H9 (cell line): Measurements from ENCODE around the gene KAZN. TPM values are rescaled to one million over a fixed set of nuclear protein-coding genes. Genes with fewer than 3 reads are reported as not detected.

Experiments
- DNase-seq: peaks from one replicate; pipeline ENCODE4 v3.0.0-alpha.2; 2017
- H2AFZ ChIP-seq: one replicate; pipeline ENCODE4 v1.6.1; 2013; ENCODE audit warnings: mild to moderate bottlenecking, low read length, control low read depth, moderate library complexity
- H2AK5ac ChIP-seq: 2 replicates; pipeline ENCODE4 v1.6.1; 2013; ENCODE audit warnings: low read length, control low read depth, mixed read lengths; ENCODE audit not compliant: insufficient read length
- H2BK120ac ChIP-seq: one replicate; pipeline ENCODE4 v1.6.1; 2013; ENCODE audit warnings: low read depth, mild to moderate bottlenecking, low read length, control low read depth, inconsistent platforms; ENCODE audit not compliant: poor library complexity, severe bottlenecking
- H2BK12ac ChIP-seq: 2 replicates; pipeline ENCODE4 v1.6.1; 2013; ENCODE audit warnings: low read length, control low read depth, mixed read lengths, low read depth; ENCODE audit not compliant: insufficient read length
- H2BK15ac ChIP-seq: 2 replicates; pipeline ENCODE4 v1.6.1; 2013; ENCODE audit warnings: low read depth, low read length, control low read depth
- H2BK20ac ChIP-seq: one replicate; pipeline ENCODE4 v1.6.1; 2013; ENCODE audit warnings: low read depth, mild to moderate bottlenecking, low read length, control low read depth, inconsistent platforms; ENCODE audit not compliant: poor library complexity, severe bottlenecking
- H2BK5ac ChIP-seq: 2 replicates; pipeline ENCODE4 v1.6.1; 2013; ENCODE audit warnings: low read length, control low read depth, mixed read lengths; ENCODE audit not compliant: insufficient read length
- H3K14ac ChIP-seq: 2 replicates; pipeline ENCODE4 v1.6.1; 2013; ENCODE audit warnings: low read length, control low read depth; ENCODE audit not compliant: insufficient read depth
- H3K18ac ChIP-seq: 2 replicates; pipeline ENCODE4 v1.6.1; 2013; ENCODE audit warnings: low read depth, mild to moderate bottlenecking, mixed read lengths, low read length, control low read depth; ENCODE audit not compliant: insufficient read length
- H3K23ac ChIP-seq: 2 replicates; pipeline ENCODE4 v1.6.1; 2013; ENCODE audit warnings: low read length, control low read depth, mixed read lengths, low read depth; ENCODE audit not compliant: insufficient read length
- H3K23me2 ChIP-seq: 2 replicates; pipeline ENCODE4 v1.6.1; 2013; ENCODE audit warnings: low read depth, mild to moderate bottlenecking, mixed read lengths, low read length, control low read depth; ENCODE audit not compliant: insufficient read length, poor library complexity, severe bottlenecking
- H3K27ac ChIP-seq: 2 replicates; pipeline ENCODE4 v1.5.1; 2013; ENCODE audit warnings: low read length, control low read depth, mixed read lengths, low read depth; ENCODE audit not compliant: insufficient read length
- H3K27me3 ChIP-seq: 2 replicates; pipeline ENCODE4 v1.6.1; 2013; ENCODE audit warnings: low read length, control low read depth, inconsistent platforms; ENCODE audit not compliant: insufficient read depth
- H3K4ac ChIP-seq: 2 replicates; pipeline ENCODE4 v1.6.1; 2013; ENCODE audit warnings: low read depth, mild to moderate bottlenecking, control low read depth, inconsistent platforms, low read length, moderate library complexity
- H3K4me1 ChIP-seq: 2 replicates; pipeline ENCODE4 v1.6.1; 2013; ENCODE audit warnings: low read length, control low read depth, inconsistent platforms; ENCODE audit not compliant: insufficient read depth
- H3K4me2 ChIP-seq: 2 replicates; pipeline ENCODE4 v1.6.1; 2013; ENCODE audit warnings: low read length, control low read depth, mixed read lengths; ENCODE audit not compliant: insufficient read length, insufficient read depth
- H3K56ac ChIP-seq: 2 replicates; pipeline ENCODE4 v1.6.1; 2013; ENCODE audit warnings: low read depth, mild to moderate bottlenecking, mixed read lengths, low read length, control low read depth; ENCODE audit not compliant: insufficient read length
- H3K79me1 ChIP-seq: 2 replicates; pipeline ENCODE4 v1.6.1; 2013; ENCODE audit warnings: low read depth, mild to moderate bottlenecking, moderate library complexity, low read length, control low read depth, inconsistent platforms; ENCODE audit not compliant: insufficient read depth, poor library complexity, severe bottlenecking
- H3K79me2 ChIP-seq: 2 replicates; pipeline ENCODE4 v1.6.1; 2013; ENCODE audit warnings: low read length, control low read depth, inconsistent platforms; ENCODE audit not compliant: insufficient read depth
- H3K9ac ChIP-seq: 2 replicates; pipeline ENCODE4 v1.6.1; 2013; ENCODE audit warnings: low read length, control low read depth, mixed read lengths; ENCODE audit not compliant: insufficient read length; ENCODE audit errors: extremely low read depth
- H3K9me3 ChIP-seq: one replicate; pipeline ENCODE4 v1.6.1; 2013; ENCODE audit warnings: low read depth, low read length, inconsistent platforms; ENCODE audit not compliant: control insufficient read depth
- H3T11ph ChIP-seq: one replicate; pipeline ENCODE4 v1.6.1; 2013; ENCODE audit warnings: mild to moderate bottlenecking, low read length, control low read depth, inconsistent platforms
- H4K20me1 ChIP-seq: one replicate; pipeline ENCODE4 v1.6.1; 2013; ENCODE audit not compliant: control insufficient read depth, insufficient read length, insufficient read depth
- H4K5ac ChIP-seq: 2 replicates; pipeline ENCODE4 v1.6.1; 2013; ENCODE audit warnings: low read depth, mild to moderate bottlenecking, mixed read lengths, low read length, control low read depth; ENCODE audit not compliant: insufficient read length
- H4K8ac ChIP-seq: replicated peaks from 2 replicates; pipeline ENCODE4 v1.6.1; 2013; ENCODE audit warnings: low read length, control low read depth, mixed read lengths, low read depth; ENCODE audit not compliant: insufficient read length
- H4K91ac ChIP-seq: 2 replicates; pipeline ENCODE4 v1.6.1; 2013; ENCODE audit warnings: low read depth, mild to moderate bottlenecking, moderate library complexity, mixed read lengths, low read length, control low read depth; ENCODE audit not compliant: insufficient read length
- H3K27ac Mint-ChIP-seq, 3 experiments: 2 replicates in 2 of 3; 3 replicates in 1 of 3; pipeline ENCODE4 v1.8.0; 2020 to 2021; ENCODE audit warnings: mixed read lengths in 3 of 3, mild to moderate bottlenecking in 1 of 3, moderate library complexity in 1 of 3
- H3K27me3 Mint-ChIP-seq: 2 replicates; pipeline ENCODE4 v1.8.0; 2021; ENCODE audit warnings: low read depth, mild to moderate bottlenecking, moderate library complexity, mixed read lengths
- H3K36me3 Mint-ChIP-seq, 3 experiments: 2 replicates in 2 of 3; 3 replicates in 1 of 3; pipeline ENCODE4 v1.8.0; 2020 to 2021; ENCODE audit warnings: low read depth in 3 of 3, mixed read lengths in 3 of 3; ENCODE audit not compliant: insufficient read depth in 1 of 3
- H3K4me1 Mint-ChIP-seq, 2 experiments: 2 replicates each; pipeline ENCODE4 v1.8.0; 2020; ENCODE audit warnings: mixed read lengths in 2 of 2
- H3K4me3 Mint-ChIP-seq, 2 experiments: 2 replicates in 1 of 2; 3 replicates in 1 of 2; pipeline ENCODE4 v1.8.0; 2020 to 2021; ENCODE audit warnings: mild to moderate bottlenecking in 2 of 2, mixed read lengths in 2 of 2, moderate library complexity in 1 of 2
- H3K9me3 Mint-ChIP-seq, 2 experiments: 2 replicates in 1 of 2; 3 replicates in 1 of 2; pipeline ENCODE4 v1.8.0; 2020; ENCODE audit warnings: mild to moderate bottlenecking in 2 of 2, mixed read lengths in 2 of 2, moderate library complexity in 1 of 2
- CTCF ChIP-seq: fragments of 200-600 bp; sonication (generic); conservative IDR thresholded peaks from 3 replicates; pipeline ENCODE4 v1.8.0; 2021; ENCODE audit warnings: antibody characterized with exemption, mild to moderate bottlenecking
- WGBS: extraction: QIAGEN DNeasy Blood & Tissue Kit; methylation state at CpG from one replicate; pipeline ENCODE4 v1.1.7; 2013; ENCODE audit warnings: missing lambda C conversion rate, low lambda C conversion rate, mixed read lengths; ENCODE audit not compliant: insufficient read length; ENCODE audit errors: extremely low coverage; 5-methylcytosine and 5-hydroxymethylcytosine counted together
- total RNA-seq: library from RNA; stranded (reverse); gene quantifications from 2 replicates; pipeline ENCODE4 v1.2.1, GENCODE V29; 2021

The KAZN gene
- total RNA-seq, 1 experiment from 2014 or later: 7.6 TPM

DNA sequence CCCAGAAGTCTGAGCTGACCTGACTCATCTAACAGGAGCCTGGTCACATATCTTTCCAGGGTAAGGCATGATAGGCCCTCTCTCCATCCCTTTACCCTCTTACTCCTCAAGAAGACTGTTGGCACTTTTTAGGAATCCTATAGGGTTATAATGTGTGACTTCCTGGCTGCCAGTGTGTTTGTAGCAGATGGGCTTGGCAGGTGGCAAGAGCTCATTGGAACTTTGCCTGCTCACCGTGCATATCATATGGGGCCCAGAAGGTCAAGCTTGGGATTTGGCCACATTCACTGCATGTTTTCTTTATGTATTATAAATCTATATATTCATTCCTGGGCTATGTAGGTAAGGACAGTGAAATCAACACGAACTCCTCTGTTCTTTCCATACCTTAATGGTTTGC, 5.2 kb downstream of the KAZN start:
- Histone ChIP-seq H3K56ac (no peak overlapping the region), H3K23ac (no peak overlapping the region), H3K14ac (no peak overlapping the region), H4K20me1 (no peaks in the 10 kb centered on the region), H4K5ac (no peak overlapping the region), H2AFZ (no peak overlapping the region), H2BK15ac (no peak overlapping the region), H4K8ac (no peak overlapping the region), H3K4me1 (peaks cover 6% of the 10 kb centered on the region), H2BK20ac (no peak overlapping the region), H2AK5ac (no peak overlapping the region), H3K9ac (no peak overlapping the region), H3K27me3 (peaks cover 9% of the 10 kb centered on the region; the same call in 1 of the 2 replicates), H3T11ph (no peak overlapping the region), H4K91ac (no peak overlapping the region), H3K27ac (no peak overlapping the region), H3K79me2 (no peaks in the 10 kb centered on the region), H2BK5ac (no peak overlapping the region), H3K4me2 (no peak overlapping the region), H2BK120ac (no peak overlapping the region), H3K79me1 (no peaks in the 10 kb centered on the region), H3K9me3 (no peaks in the 10 kb centered on the region), H3K23me2 (peaks cover 8% of the 10 kb centered on the region), H2BK12ac (no peak overlapping the region), H3K4ac (no peak overlapping the region), H3K18ac (no peak overlapping the region)
- Mint-ChIP-seq H3K27me3 (peaks cover 23% of the 10 kb centered on the region), H3K9me3 (no peaks in the 10 kb centered on the region), H3K27ac (no peak overlapping the region; a peak in 1 of 7 replicates), H3K4me1 (peaks cover 36 to 41% of the 10 kb centered on the region in 2 experiments), H3K36me3 (no peaks in the 10 kb centered on the region), H3K4me3 (no peak overlapping the region)
- WGBS: no CpG with 5 or more reads among the region's 2 CpGs
- no peak for TF ChIP-seq CTCF
- DNase-seq: no peak
